ENCODE results near the gene DDX39B. TPM values are rescaled to one million over a fixed set of nuclear protein-coding genes. Genes with fewer than 3 reads are reported as not detected.

Gene DDX39B
- total RNA-seq, 1 donor from 2014 or later = 265 TPM

DNA sequence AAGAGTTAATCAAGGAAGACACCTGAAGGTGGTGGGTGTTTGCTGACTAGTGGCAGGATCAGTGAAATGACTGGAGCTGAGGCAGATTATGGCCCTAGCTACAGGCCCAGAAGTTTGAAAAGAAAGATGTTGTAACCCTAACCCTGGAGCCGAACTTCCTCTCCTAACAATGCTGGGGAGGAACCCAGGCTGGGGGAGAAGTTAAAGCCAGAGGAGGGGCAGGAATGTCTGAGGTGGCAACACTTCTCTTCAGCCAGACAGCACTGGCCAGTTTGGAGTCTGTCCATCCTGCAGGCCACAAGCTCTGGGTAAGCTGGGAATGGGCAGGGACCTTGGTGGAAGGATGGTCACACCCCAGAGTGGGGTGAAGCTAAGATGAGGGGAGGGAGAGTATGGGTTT is 44.2 kb upstream of the DDX39B start, which contains the start of gene LST1:
Gene LST1 (plus strand): TSS at position 270 of the 400 bp plus-strand sequence. CDS start 1,023 bp downstream, outside the sequence.
- Histone ChIP-seq H3K36me3 (no peaks in the 10 kb centered on the region), H3K4me3 (peak within 1 kb of the TSS; percentile 44), H3K4me1 (peaks cover 40% of the 10 kb centered on the region), H3K9me3 (no peaks in the 10 kb centered on the region), H3K27me3 (ENCODE audit: low read depth) (no peaks in the 10 kb centered on the region), H3K27ac (peak within 1 kb of the TSS; percentile 64)
- DNase-seq = no peak
- peak; percentile 50 to 66 for ATAC-seq
- intact Hi-C loops (cut with DNase I) = no loop called here
- TF ChIP-seq CTCF (IDR thresholded peaks at IDR 0.05) = no peak

- TF ChIP-seq CTCF (IDR thresholded peaks at IDR 0.05) = peak; percentile 22
- no peaks in the 10 kb centered on the region for H3K27me3 ChIP-seq (ENCODE audit: low read depth)
- ATAC-seq = no peak
- no peak for DNase-seq
- no peaks in the 10 kb centered on the region for H3K9me3 ChIP-seq
- H3K27ac ChIP-seq = peak overlapping the region; percentile 64
- H3K36me3 ChIP-seq = no peaks in the 10 kb centered on the region
- no peak overlapping the region for H3K4me3 ChIP-seq
- peaks cover 42% of the 10 kb centered on the region for H3K4me1 ChIP-seq
- intact Hi-C loops (cut with DNase I) = no loop called here
Observed at GRCh38 chr6:31585491-31585890, 43.7 kb upstream of the DDX39B start.

DNA sequence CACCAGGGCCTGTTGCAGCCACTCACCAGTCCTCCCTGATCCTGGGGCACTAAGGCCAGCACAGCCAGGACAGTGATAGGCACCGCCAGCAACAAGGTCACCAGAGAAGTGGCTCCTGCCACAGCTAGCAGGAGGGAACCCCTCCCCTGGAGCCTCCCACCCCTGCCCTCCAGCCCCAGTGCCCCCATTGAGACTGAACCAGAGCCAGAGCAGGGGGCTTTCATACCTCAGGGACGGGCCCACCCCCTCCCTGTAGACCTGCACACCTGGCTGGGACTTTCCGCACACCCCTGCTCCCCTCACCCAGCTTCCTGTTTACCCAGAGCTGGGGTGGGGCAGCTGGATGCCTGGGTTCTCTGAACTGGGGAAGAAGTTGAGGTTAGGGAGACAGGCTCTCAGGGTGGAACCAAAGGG is 40.4 kb upstream of the DDX39B start, which contains the start of gene LTB:
Gene LTB (minus strand): TSS at position 195 of the 414 bp plus-strand sequence. CDS start 7 bp downstream, at position 188.
- no peak for ATAC-seq
- no peaks in the 10 kb centered on the region for H3K36me3 ChIP-seq
- H3K27ac ChIP-seq = peak within 1 kb of the TSS; percentile 84
- H3K27me3 ChIP-seq (ENCODE audit: low read depth) = no peaks in the 10 kb centered on the region
- TF ChIP-seq CTCF (IDR thresholded peaks at IDR 0.05) = no peak
- H3K4me1 ChIP-seq = peaks cover 53% of the 10 kb centered on the region
- no peak for DNase-seq
- intact Hi-C loops (cut with DNase I) = no loop called here
- H3K9me3 ChIP-seq = no peaks in the 10 kb centered on the region
- peak within 1 kb of the TSS; percentile 79 for H3K4me3 ChIP-seq

GRCh38 chr6:31581434-31582229 is 39.8 kb upstream of the DDX39B start:
- Histone ChIP-seq H3K4me1 (peaks cover 57% of the 10 kb centered on the region), H3K36me3 (no peaks in the 10 kb centered on the region), H3K9me3 (no peaks in the 10 kb centered on the region), H3K27ac (peak overlapping the region; percentile 84), H3K27me3 (ENCODE audit: low read depth) (no peaks in the 10 kb centered on the region), H3K4me3 (peak overlapping the region; percentile 79)
- ATAC-seq (peak; percentile 5 to 13), DNase-seq (no peak)
- no peak for TF ChIP-seq CTCF (IDR thresholded peaks at IDR 0.05)
- intact Hi-C loops (cut with DNase I) = no loop called here

- Histone ChIP-seq H3K9me3 (no peaks in the 10 kb centered on the region), H3K36me3 (no peaks in the 10 kb centered on the region), H3K4me3 (peak overlapping the region; percentile 79), H3K27me3 (ENCODE audit: low read depth) (no peaks in the 10 kb centered on the region), H3K27ac (peak overlapping the region; percentile 84), H3K4me1 (peaks cover 52% of the 10 kb centered on the region)
- ATAC-seq = peak; percentile 98 to 99
- intact Hi-C loops (cut with DNase I) = no loop called here
- DNase-seq = peak; percentile 94
- peak; percentile 99 for TF ChIP-seq CTCF (IDR thresholded peaks at IDR 0.05)
Observed at GRCh38 chr6:31580807-31581433, 39.1 kb upstream of the DDX39B start.

All from lower lobe of right lung (tissue), 2 donors.